ENCODE results near the gene ALX3.

ALX3 gene

GRCh38 chr1:110064576-110065337 is 5.7 kb downstream of the ALX3 start:
- DNase-seq, result no peak

GRCh38 chr1:110063781-110064180 is 6.7 kb downstream of the ALX3 start:
- DNase-seq, result no peak

DNA sequence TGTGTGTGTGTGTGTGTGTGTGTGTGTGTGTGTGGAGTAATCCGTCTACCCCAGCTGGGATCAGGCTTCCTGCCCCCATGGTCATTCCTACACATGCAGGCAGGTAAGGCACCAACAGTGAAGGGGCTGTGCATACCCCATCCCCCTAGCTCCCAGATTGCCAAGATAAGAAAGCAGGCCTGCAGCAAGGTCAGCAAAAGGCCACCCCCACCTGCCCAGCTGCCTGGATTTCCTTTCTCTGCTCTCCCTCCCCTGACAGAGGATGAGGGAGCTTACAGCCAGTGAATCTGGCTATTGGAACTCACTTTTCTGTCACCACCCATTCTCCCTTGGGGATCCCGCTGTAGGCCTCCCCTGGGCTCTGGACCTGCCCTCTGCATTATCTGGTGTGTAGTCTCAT is 7.9 kb downstream of the ALX3 start:
- no peak for DNase-seq

GRCh38 chr1:110061341-110061740 is 9.1 kb downstream of the ALX3 start:
- no peak for DNase-seq

GRCh38 chr1:110060662-110061060 is 9.8 kb downstream of the ALX3 start:
- DNase-seq, result no peak

DNA sequence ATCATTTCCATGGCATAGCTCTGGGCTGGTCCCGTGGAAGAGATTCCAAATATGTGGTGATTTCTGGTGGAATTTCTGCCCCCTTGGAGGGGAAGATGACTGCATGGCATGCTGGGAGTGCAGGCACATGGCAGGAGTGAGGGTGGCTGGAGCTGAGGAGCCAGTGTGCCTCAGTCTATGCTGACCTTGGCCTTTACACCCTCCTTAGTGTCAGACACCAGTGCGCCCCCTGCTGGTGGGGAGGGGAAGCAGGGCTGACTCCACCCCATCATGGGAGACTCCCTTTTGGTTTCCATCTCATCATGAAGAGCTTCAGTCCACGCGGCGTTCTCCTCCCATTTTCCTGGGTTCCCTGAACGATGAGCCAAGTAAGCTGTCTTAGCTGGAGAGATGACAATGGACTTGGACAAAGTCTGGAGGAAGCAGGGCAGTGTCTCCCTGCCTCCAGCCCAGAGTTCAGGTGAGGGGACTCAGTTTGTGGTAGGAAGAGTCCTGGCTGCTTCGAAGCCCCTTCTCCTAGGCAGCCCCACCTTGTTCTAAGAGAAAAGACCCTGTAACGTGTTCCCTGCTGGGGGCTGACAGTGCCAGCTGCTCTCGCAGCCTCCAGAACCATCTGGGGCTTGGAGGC is 10.3 kb downstream of the ALX3 start:
- peak; percentile 67 for DNase-seq

- no peak for DNase-seq
Measured at GRCh38 chr1:110059133-110059863, 11.2 kb downstream of the ALX3 start.

GRCh38 chr1:110058591-110058990 is 11.9 kb downstream of the ALX3 start:
- no peak for DNase-seq

DNA sequence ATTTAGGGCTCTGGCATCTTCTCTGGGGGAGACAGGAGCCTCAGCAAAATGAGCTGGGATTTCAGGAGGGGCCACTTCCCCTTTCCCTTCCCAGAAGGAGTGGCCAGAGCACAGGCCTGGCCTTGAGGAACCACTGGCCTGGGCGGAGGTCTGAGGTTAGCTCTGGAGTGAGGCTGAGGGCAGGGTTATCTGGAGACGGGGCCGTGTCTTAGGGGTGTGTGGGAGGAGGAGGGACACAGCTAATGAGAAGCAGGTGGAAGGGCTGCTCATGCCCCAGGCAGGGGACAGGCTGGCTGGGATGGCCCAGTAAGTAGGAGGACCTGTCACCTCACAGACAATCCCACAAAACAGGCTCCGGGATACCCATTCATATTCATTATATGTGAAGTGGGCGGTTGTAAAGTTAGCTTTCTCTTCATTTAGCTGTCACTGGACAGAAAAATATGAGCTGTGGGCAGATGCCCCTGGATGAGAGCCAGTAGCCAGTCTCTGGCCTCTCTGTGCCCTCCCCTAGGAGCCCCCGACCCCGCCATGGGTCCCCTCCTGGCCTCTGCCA is 12.4 kb downstream of the ALX3 start:
- DNase-seq, result no peak

- DNase-seq, result no peak
Measured at GRCh38 chr1:110056776-110057175, 13.7 kb downstream of the ALX3 start.

DNA sequence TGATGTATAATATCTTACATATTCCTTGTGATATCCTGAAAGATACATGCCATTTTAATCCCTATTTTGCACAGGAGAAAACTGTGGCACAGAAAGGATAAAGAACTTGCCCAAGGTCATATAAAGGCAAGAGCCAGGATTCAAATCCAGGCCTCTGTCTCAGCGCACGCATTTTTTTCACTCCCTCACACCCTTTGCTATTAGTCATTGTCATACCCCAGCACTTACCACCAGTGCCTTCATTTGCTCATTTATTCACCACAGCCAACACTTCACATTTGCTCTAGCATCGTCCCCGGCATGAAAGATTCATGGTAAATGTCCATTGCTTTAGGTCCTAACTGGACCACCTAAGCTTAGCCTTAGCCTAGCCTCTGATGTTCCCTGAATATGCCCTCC is 14.2 kb downstream of the ALX3 start:
- DNase-seq, result no peak

DNA sequence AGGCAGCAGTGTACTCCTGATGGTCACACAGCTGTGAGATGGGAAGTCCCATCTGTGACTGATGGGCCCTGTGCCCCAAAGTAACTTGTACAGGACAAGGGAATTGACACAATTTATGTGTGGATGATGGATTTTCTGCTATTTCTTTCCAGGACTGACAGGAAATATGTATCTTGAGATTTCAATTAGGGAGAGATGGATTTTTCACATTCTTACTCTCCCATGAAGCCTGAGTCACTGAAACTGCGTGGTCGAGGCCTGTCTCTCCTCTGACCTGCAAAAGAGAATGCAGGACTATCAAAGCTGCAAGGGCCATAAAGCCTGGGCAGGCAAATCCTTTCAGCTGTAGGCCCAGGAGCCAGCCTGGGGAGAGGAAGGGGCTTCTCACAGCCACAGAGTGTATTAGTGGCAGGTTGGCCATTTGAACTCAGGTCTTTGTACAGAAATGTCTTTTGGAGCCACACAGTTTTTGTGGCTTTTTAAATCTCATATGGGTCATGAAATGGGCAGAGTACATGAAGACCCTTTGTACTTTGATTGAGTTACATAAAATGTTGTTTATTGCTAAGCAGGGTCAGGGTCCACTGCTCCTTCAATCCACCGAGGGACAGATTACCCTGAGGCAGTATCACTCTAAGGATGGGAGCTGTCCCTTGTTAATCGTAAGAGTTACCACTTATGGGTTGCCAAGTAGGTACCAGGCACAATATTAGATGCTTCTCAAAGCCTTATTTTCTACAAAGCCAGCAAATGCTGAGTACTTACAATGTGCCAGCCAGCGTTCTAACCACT is 14.8 kb downstream of the ALX3 start:
- DNase-seq, result no peak

- DNase-seq, result peak; percentile 58
Measured at GRCh38 chr1:110053552-110054428, 16.7 kb downstream of the ALX3 start.

GRCh38 chr1:110051262-110051648 is 19.2 kb downstream of the ALX3 start:
- DNase-seq, result no peak

DNA sequence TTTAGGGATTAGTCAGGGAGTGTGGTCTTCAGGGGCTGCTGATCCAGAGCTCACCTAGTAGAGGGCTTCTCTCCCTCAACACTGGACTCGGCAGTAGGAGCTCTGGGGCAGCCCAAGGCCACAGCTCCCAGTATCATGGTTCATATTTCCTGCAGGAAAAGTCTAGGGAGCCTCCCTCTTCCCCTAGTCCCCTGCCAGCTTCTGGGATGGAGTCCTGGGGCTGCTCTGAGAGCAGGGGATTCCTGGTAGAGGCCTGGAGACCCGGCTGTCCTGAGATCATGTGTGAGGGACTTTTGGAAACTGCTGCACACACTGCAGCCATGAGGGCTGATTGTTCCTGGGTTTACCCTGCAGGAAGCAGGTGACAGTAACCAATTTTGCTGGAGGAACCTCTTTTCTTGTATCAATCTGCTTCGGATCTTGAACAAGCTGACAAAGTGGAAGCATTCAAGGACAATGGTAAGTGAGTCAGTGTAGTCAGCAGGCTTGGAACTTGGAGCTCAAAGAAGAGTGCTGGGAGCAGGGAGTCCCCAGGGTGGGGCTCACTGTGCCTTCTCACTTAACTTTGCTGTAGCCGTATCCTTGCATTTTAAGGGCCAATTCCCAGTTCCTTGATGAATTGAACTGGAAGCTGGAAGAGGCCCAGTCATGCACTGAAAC is 19.7 kb downstream of the ALX3 start:
- DNase-seq, result no peak

- DNase-seq, result no peak
Measured at GRCh38 chr1:110049801-110050601, 20.5 kb downstream of the ALX3 start.

DNA sequence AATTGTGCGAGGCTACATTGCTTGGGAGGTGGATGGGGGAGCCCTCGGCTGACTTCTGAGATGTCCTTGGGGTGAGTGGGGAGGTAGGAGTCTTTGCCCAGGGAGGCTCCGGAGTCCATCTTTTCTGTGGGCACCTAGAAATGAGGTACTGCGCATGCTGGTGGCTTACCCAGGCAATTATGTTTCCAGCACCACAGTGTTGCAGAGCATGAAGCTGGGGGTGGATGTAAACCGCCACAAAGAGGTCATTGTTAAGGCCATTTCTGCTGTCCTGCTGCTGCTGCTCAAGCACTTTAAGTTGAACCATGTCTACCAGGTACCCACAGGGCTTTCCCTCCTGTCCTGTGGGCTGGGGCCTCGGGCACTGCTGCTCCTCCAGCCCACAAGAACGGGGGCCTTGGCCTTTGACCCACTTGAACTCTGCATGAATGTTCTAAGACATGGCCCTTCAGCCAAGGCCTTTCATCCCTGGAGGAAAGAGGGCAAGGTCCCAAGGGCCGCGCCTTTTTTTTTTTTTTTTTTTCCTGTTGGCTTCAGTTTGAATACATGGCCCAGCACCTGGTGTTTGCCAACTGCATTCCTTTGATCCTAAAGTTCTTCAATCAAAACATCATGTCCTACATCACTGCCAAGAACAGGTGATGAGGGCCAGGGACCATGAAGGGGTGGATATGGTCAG is 21.4 kb downstream of the ALX3 start:
- DNase-seq, result no peak

DNA sequence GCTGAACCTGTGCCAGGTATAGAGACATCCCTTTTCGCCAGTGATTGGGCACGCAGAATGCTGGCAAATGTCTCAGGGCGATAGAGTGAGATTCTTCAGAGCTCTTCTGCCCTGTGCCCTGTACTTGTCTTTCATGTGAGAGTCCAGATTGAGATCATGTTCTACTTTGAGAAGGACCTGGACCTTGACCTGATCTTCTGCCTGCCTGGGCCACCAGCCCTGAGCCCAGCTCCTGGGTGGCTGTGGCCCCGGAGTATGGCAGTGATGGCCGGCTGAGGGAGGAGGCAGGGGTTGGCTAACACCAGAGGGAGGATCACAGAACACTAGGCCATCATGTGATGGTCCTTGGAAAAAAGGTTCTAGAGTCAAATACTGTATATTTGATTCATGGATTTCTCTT is 22.2 kb downstream of the ALX3 start:
- no peak for DNase-seq

GRCh38 chr1:110047463-110047862 is 23.0 kb downstream of the ALX3 start:
- DNase-seq, result no peak

DNA sequence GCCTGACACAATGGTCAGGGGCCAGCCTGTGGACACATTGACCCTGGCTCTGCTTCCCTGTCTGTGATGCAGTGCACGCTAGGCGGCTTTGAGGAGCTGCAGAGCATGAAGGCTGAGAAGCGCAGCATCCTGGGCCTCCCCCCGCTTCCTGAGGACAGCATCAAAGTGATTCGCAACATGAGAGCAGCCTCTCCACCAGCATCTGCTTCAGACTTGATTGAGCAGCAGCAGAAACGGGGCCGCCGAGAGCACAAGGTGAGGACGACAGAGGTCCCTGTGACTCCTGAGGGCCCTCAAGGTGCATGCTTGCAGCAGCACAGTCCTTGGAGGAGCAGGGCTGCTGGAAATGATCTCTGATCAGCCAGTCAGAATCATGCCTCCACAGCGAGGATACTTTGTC is 27.5 kb downstream of the ALX3 start:
- DNase-seq, result no peak

Measured in effector CD4-positive, alpha-beta T cell (primary cell).